Esophagus muscularis mucosa (tissue), 4 donors: Measurements from ENCODE around the gene TAGAP. TPM values are rescaled to one million over a fixed set of nuclear protein-coding genes. Genes with fewer than 3 reads are reported as not detected.

ENCODE experiments used
- DNase-seq: peaks from one replicate; pipeline ENCODE4 v3.0.0-alpha.2; 2017; ENCODE audit errors: extremely low spot score
- H3K27ac ChIP-seq, 4 donors: fragments of 200-600 bp; sonication (generic); replicated peaks in 1 of 4; 1 replicate in 3 of 4; 2 replicates in 1 of 4; pipeline ENCODE4 v1.5.1; 2016 to 2019; ENCODE audit warnings: mild to moderate bottlenecking in 1 of 4
- H3K27me3 ChIP-seq, 4 donors: fragments of 200-600 bp; sonication (generic); one replicate each; pipeline versions ENCODE4 v1.5.1 to v1.6.0; 2016 to 2019
- H3K36me3 ChIP-seq, 4 donors: fragments of 200-600 bp; sonication (generic); one replicate each; pipeline ENCODE4 v1.5.1; 2016 to 2019
- H3K4me1 ChIP-seq, 4 donors: fragments of 200-600 bp; sonication (generic); one replicate each; pipeline ENCODE4 v1.5.1; 2016 to 2019
- H3K4me3 ChIP-seq, 4 donors: fragments of 200-600 bp; sonication (generic); 1 replicate in 2 of 4; 2 replicates in 2 of 4; pipeline ENCODE4 v1.5.1; 2016 to 2019; ENCODE audit warnings: mild to moderate bottlenecking in 4 of 4, moderate library complexity in 1 of 4
- H3K9me3 ChIP-seq, 4 donors: fragments of 200-600 bp; sonication (generic); 1 replicate in 3 of 4; 2 replicates in 1 of 4; pipeline ENCODE4 v1.5.1; 2016 to 2019
- EP300 ChIP-seq: sonication (generic); formaldehyde crosslinking; IDR thresholded peaks from one replicate; pipeline ENCODE4 v1.6.1; 2017; ENCODE audit warnings: antibody characterized with exemption
- POLR2A ChIP-seq: fragments of 450-650 bp; IDR thresholded peaks from one replicate; pipeline ENCODE4 v1.6.1; 2017; ENCODE audit warnings: antibody characterized with exemption, moderate library complexity, mild to moderate bottlenecking, low read depth
- POLR2AphosphoS5 ChIP-seq, 2 donors: sonication (generic); formaldehyde crosslinking; IDR thresholded peaks; one replicate each; pipeline ENCODE4 v1.6.1; 2017; ENCODE audit warnings: antibody characterized with exemption in 2 of 2
- WGBS: methylation state at CpG from one replicate; pipeline ENCODE4 v1.1.5; 2018; 5-methylcytosine and 5-hydroxymethylcytosine counted together
- intact Hi-C: fragments of 100-400 bp; cut with DNase I; formaldehyde crosslinking; loops from one replicate; pipeline ENCODE4 v1.15.1; 2023
- total RNA-seq, 4 donors: library from RNA; depleted of rRNA; stranded (reverse); fragments of >200 nt; gene quantifications; one replicate each; pipeline versions ENCODE4 v1.1.0 to v1.2.1, GENCODE V29; 2016
- TF ChIP-seq, protein P1 (sequence below), 3 experiments: fragments of 200-600 bp in 2 of 3; fragments of 450-650 bp in 1 of 3; sonication (generic) in 2 of 3; IDR thresholded peaks; one replicate each; pipeline ENCODE4 v1.5.1; 2017 to 2019; ENCODE audit warnings: antibody characterized with exemption in 3 of 3, mild to moderate bottlenecking in 2 of 3, moderate library complexity in 1 of 3

TAGAP gene
- total RNA-seq, 4 donors from 2014 or later: 1.5 to 3.0 (median 1.9) TPM

GRCh38 chr6:159042826-159043181, 2.0 kb downstream of the TAGAP start:
- Histone ChIP-seq H3K4me3 (peak overlapping the region; percentile 3 to 53 (median 12)), H3K4me1 (peaks cover 0 to 14% (median 5%) of the 10 kb centered on the region in 4 donors), H3K9me3 (no peaks in the 10 kb centered on the region), H3K27me3 (peaks cover 0 to 3% (median 0%) of the 10 kb centered on the region in 4 donors), H3K27ac (peak overlapping the region in 1 of 4 donors; percentile 50), H3K36me3 (no peaks in the 10 kb centered on the region)
- intact Hi-C loops: loop anchor here (1.0 kb wide), 2 partner anchors 61 to 91 kb away; no protein-coding TSS in a partner anchor
- TF ChIP-seq POLR2A: no peak
- no peak for TF ChIP-seq POLR2AphosphoS5 (IDR thresholded peaks at IDR 0.05)
- TF ChIP-seq, protein P1, sequence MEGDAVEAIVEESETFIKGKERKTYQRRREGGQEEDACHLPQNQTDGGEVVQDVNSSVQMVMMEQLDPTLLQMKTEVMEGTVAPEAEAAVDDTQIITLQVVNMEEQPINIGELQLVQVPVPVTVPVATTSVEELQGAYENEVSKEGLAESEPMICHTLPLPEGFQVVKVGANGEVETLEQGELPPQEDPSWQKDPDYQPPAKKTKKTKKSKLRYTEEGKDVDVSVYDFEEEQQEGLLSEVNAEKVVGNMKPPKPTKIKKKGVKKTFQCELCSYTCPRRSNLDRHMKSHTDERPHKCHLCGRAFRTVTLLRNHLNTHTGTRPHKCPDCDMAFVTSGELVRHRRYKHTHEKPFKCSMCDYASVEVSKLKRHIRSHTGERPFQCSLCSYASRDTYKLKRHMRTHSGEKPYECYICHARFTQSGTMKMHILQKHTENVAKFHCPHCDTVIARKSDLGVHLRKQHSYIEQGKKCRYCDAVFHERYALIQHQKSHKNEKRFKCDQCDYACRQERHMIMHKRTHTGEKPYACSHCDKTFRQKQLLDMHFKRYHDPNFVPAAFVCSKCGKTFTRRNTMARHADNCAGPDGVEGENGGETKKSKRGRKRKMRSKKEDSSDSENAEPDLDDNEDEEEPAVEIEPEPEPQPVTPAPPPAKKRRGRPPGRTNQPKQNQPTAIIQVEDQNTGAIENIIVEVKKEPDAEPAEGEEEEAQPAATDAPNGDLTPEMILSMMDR (IDR thresholded peaks at IDR 0.05): no peak
- TF ChIP-seq EP300: no peak
- WGBS: 19% methylated on average over 5 of the region's 5 CpGs
- DNase-seq: no peak

DNA sequence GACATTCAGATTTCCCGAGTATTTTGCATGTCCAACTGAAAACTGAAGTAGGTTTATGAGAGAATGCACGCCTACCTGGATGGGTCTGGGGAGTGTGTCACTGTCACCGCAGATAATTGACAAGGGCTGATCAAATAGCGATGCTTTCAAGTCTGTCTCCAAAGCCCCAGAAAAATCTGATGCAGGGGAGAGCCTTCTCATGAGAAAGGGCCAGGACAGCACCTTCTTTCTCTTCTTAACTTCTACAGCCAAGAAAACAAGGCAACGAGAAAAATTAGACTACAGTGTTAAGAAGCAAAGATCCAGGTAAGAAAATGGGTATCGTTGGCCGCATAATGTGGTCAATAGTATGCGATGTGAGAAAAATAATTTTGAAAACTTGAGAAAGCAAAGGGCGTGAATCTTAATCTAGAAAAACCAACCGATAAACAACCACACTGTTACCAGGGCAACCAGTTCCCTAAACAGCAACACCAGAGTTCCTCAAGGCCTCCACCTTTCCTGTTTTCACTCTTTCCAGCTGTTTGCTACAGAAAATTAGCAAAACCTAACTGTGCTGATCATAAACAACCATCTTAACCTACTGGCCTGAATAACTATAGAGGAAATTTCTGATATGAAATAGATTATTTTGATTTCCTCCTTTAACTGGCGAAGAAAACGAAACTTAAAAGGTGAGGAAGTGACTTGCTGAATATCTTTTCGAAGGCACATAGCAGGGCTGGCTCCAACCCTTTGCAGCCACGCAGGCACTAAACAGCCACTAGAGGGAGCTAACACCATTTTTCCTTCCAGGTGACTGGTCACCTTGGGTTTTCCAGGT, 2.6 kb downstream of the TAGAP start:
- no peaks in the 10 kb centered on the region for H3K9me3 ChIP-seq
- H3K4me1 ChIP-seq: peaks cover 0 to 14% (median 5%) of the 10 kb centered on the region in 4 donors
- peaks cover 0 to 3% (median 0%) of the 10 kb centered on the region in 4 donors for H3K27me3 ChIP-seq
- peak; percentile 86 for DNase-seq
- H3K27ac ChIP-seq: peak overlapping the region in 1 of 4 donors; percentile 50
- H3K4me3 ChIP-seq: peak overlapping the region in 2 of 4 donors; percentile 17 to 53
- WGBS: 56% methylated on average over 14 of the region's 14 CpGs
- H3K36me3 ChIP-seq: no peaks in the 10 kb centered on the region
- intact Hi-C loops: loop anchor here (1.0 kb wide), 1 partner anchor 92 kb away; no protein-coding TSS in a partner anchor
- TF ChIP-seq, protein P1 (IDR thresholded peaks at IDR 0.05): peak in 2 of 3 experiments; percentile 86 to 88
- TF ChIP-seq POLR2AphosphoS5 (IDR thresholded peaks at IDR 0.05) (peak in 1 of 2 donors; percentile 40), EP300 (no peak), POLR2A (no peak)

DNA sequence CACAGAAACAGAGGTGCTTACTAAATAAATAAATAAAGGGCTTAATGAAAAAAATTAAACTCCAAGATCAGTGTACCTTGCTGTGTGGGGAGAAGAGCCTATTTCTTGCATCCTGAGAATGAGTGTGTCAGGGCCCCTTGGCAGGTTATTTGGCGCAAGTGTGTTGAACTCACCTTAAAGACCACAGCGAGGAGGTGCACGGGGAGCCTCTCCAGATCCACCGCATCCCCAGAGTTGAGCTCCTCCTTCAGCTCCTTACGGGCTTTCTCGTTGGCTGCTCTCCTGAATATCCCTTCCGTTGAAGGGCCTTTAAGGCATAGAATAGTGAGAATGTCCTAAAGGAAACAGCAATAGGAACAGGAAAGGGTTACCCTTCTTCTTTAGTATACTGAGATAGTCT, 3.6 kb downstream of the TAGAP start:
- no peak for TF ChIP-seq POLR2A
- TF ChIP-seq EP300: no peak
- TF ChIP-seq, protein P1 (IDR thresholded peaks at IDR 0.05): no peak
- no peak overlapping the region for H3K4me3 ChIP-seq
- H3K27me3 ChIP-seq: peaks cover 0 to 3% (median 0%) of the 10 kb centered on the region in 4 donors
- H3K27ac ChIP-seq: no peak overlapping the region
- H3K9me3 ChIP-seq: no peaks in the 10 kb centered on the region
- intact Hi-C loops: no loop called here
- DNase-seq: peak; percentile 17
- WGBS: 87% methylated on average over 7 of the region's 7 CpGs
- H3K36me3 ChIP-seq: peaks cover 0 to 6% (median 0%) of the 10 kb centered on the region in 4 donors
- peaks cover 0 to 14% (median 5%) of the 10 kb centered on the region in 4 donors for H3K4me1 ChIP-seq

DNA sequence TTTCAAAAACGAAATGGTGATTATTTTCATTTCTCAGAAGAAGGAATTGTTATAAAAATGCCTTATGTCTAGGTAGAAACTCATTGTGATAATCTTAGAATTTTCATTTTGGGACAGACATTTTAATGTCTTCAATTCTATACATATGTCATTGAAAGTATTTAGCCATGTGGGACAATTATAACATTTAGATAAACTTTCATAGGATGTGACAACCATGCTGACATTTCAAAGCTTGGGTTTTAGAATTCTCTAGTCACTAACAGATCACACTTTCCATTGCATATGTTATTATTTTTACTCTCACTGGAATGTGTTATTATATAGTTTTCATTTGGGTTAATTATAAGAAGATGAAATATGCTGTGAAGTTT, 4.9 kb downstream of the TAGAP start:
- WGBS: 88% methylated on average over 1 of the region's 1 CpG
- intact Hi-C loops: no loop called here

More for the DNA sequence above, 4.9 kb downstream of the TAGAP start:
- H3K27me3 ChIP-seq: peaks cover 0 to 3% (median 0%) of the 10 kb centered on the region in 4 donors
- no peak overlapping the region for H3K27ac ChIP-seq
- H3K4me1 ChIP-seq: peaks cover 0 to 14% (median 2%) of the 10 kb centered on the region in 4 donors
- H3K4me3 ChIP-seq: no peak overlapping the region
- no peak for TF ChIP-seq POLR2A
- TF ChIP-seq EP300: no peak
- TF ChIP-seq, protein P1 (IDR thresholded peaks at IDR 0.05): no peak
- no peak for TF ChIP-seq POLR2AphosphoS5 (IDR thresholded peaks at IDR 0.05)
- DNase-seq: no peak
- H3K36me3 ChIP-seq: peaks cover 0 to 10% (median 0%) of the 10 kb centered on the region in 4 donors
- H3K9me3 ChIP-seq: no peaks in the 10 kb centered on the region
